Stomach (tissue), 9 donors: ENCODE measurements around the gene DGAT2. TPM values are rescaled to one million over a fixed set of nuclear protein-coding genes. Genes with fewer than 3 reads are reported as not detected.

ENCODE experiments used
- DNase-seq, 2 donors: peaks; one replicate each; pipeline versions ENCODE4 v3.0.0 to v3.0.0-alpha.2; 2013 to 2019
- H3K27ac ChIP-seq, 5 donors: fragments of 200-600 bp in 4 of 5; sonication (generic) in 4 of 5; one replicate each; pipeline ENCODE4 v1.5.1; 2013 to 2019; ENCODE audit warnings: mild to moderate bottlenecking in 1 of 5, moderate library complexity in 1 of 5
- H3K27me3 ChIP-seq, 3 donors: fragments of 200-600 bp; sonication (generic); one replicate each; pipeline ENCODE4 v1.5.1; 2017 to 2019; ENCODE audit warnings: mixed run types in 1 of 3
- H3K36me3 ChIP-seq, 4 donors: fragments of 200-600 bp; sonication (generic); 1 replicate in 3 of 4; 2 replicates in 1 of 4; pipeline ENCODE4 v1.5.1; 2016 to 2019
- H3K4me1 ChIP-seq, 4 donors: fragments of 200-600 bp; sonication (generic); one replicate each; pipeline ENCODE4 v1.5.1; 2016 to 2019
- H3K4me3 ChIP-seq, 4 donors: fragments of 200-600 bp; sonication (generic) in 3 of 4; one replicate each; pipeline ENCODE4 v1.5.1; 2016 to 2019; ENCODE audit warnings: mild to moderate bottlenecking in 1 of 4
- H3K9me3 ChIP-seq, 4 donors: fragments of 200-600 bp; sonication (generic); one replicate each; pipeline ENCODE4 v1.5.1; 2016 to 2019
- EP300 ChIP-seq: sonication (generic); formaldehyde crosslinking; IDR thresholded peaks from one replicate; pipeline ENCODE4 v1.6.1; 2017; ENCODE audit warnings: antibody characterized with exemption
- POLR2A ChIP-seq, 4 donors: fragments of 450-650 bp; IDR thresholded peaks; one replicate each; pipeline ENCODE4 v1.6.1; 2016; ENCODE audit warnings: antibody characterized with exemption in 4 of 4, control low read depth in 2 of 4, mild to moderate bottlenecking in 1 of 4, moderate library complexity in 1 of 4
- POLR2AphosphoS5 ChIP-seq, 3 donors: sonication (generic); formaldehyde crosslinking; IDR thresholded peaks; one replicate each; pipeline ENCODE4 v1.6.1; 2016; ENCODE audit warnings: antibody characterized with exemption in 3 of 3
- WGBS, 5 donors: extraction: QIAGEN DNeasy Blood & Tissue Kit in 3 of 5; methylation state at CpG; one replicate each; pipeline versions ENCODE4 v1.1.5 to v1.1.7; 2013 to 2018; 5-methylcytosine and 5-hydroxymethylcytosine counted together
- intact Hi-C: fragments of 100-400 bp; cut with DNase I; formaldehyde crosslinking; loops from one replicate; pipeline ENCODE4 v1.15.1; 2023; ENCODE audit warnings: low total_unique reads
- polyA plus RNA-seq, 3 donors: library from polyadenylated mRNA; stranded (reverse); fragments of 200-250 nt; gene quantifications; one replicate each; pipeline ENCODE4 v1.2.3, GENCODE V29; 2013
- total RNA-seq, 5 donors: library from RNA; depleted of rRNA; stranded (reverse); fragments of >200 nt; gene quantifications; one replicate each; pipeline versions ENCODE4 v1.1.0 to v1.2.3, GENCODE V29; 2014 to 2016
- TF ChIP-seq, protein P1 (sequence below), 7 experiments: fragments of 450-650 bp in 4 of 7; fragments of 200-600 bp in 3 of 7; sonication (generic) in 3 of 7; IDR thresholded peaks; one replicate each; pipeline ENCODE4 v1.5.1; 2016 to 2019; ENCODE audit warnings: antibody characterized with exemption in 7 of 7, control low read depth in 2 of 7, mild to moderate bottlenecking in 1 of 7
- donor health status: healthy with polysubstance abuse.
- donor health status: Bipolar disorder and iron deficiency.
- donor health status: healthy.

DGAT2 gene
- total and polyA plus RNA-seq, 8 donors, result 0.45 to 16.1 (median 3.7) TPM; not detected in 2

- Histone ChIP-seq H3K27me3 (no peaks in the 10 kb centered on the region), H3K27ac (no peak overlapping the region), H3K4me3 (no peak overlapping the region), H3K36me3 (peaks cover 0 to 5% (median 0%) of the 10 kb centered on the region in 4 donors), H3K4me1 (peaks cover 29 to 94% (median 69%) of the 10 kb centered on the region in 4 donors), H3K9me3 (no peaks in the 10 kb centered on the region)
- intact Hi-C loops, result no loop called here
- TF ChIP-seq POLR2AphosphoS5 (IDR thresholded peaks at IDR 0.05), result no peak
- TF ChIP-seq, protein P1, sequence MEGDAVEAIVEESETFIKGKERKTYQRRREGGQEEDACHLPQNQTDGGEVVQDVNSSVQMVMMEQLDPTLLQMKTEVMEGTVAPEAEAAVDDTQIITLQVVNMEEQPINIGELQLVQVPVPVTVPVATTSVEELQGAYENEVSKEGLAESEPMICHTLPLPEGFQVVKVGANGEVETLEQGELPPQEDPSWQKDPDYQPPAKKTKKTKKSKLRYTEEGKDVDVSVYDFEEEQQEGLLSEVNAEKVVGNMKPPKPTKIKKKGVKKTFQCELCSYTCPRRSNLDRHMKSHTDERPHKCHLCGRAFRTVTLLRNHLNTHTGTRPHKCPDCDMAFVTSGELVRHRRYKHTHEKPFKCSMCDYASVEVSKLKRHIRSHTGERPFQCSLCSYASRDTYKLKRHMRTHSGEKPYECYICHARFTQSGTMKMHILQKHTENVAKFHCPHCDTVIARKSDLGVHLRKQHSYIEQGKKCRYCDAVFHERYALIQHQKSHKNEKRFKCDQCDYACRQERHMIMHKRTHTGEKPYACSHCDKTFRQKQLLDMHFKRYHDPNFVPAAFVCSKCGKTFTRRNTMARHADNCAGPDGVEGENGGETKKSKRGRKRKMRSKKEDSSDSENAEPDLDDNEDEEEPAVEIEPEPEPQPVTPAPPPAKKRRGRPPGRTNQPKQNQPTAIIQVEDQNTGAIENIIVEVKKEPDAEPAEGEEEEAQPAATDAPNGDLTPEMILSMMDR (IDR thresholded peaks at IDR 0.05), result no peak
- no peak for TF ChIP-seq POLR2A (IDR thresholded peaks at IDR 0.05)
- TF ChIP-seq EP300, result no peak
- no peak for DNase-seq
- 73 to 95% (median 93%) methylated on average over 5 of the region's 5 CpGs for WGBS, 5 donors
These were observed 52.6 kb downstream of the DGAT2 start for GRCh38 chr11:75821202-75821601.

DNA sequence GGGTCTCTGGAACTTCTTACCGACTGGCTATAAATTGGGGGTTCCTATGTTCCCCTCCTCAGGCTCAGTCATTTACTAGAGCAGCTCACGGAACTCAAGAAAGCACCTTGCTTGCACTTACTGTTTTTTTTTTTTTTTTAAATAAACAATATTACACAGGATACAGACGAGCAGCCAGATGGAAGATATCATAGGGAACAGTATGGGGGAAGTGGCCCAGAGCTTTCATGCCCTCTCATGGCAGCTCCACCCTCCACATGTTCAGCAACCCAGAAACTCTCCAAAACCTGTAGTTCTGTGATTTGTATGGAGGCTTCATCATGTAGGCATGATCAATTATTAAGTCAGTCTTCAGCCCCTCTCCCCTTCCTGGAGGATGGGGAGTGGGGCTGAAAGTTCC, 54.0 kb downstream of the DGAT2 start:
- no peak for DNase-seq
- H3K27ac ChIP-seq, result peak overlapping the region in 2 of 5 donors; percentile 30 to 83
- H3K9me3 ChIP-seq, result no peaks in the 10 kb centered on the region
- 45 to 65% (median 51%) methylated on average over 3 of the region's 3 CpGs for WGBS, 5 donors
- intact Hi-C loops, result no loop called here
- no peak overlapping the region for H3K4me3 ChIP-seq
- peaks cover 17 to 94% (median 66%) of the 10 kb centered on the region in 4 donors for H3K4me1 ChIP-seq
- no peaks in the 10 kb centered on the region for H3K27me3 ChIP-seq
- TF ChIP-seq, protein P1 (IDR thresholded peaks at IDR 0.05), result no peak
- TF ChIP-seq POLR2A (IDR thresholded peaks at IDR 0.05) (no peak), EP300 (no peak), POLR2AphosphoS5 (IDR thresholded peaks at IDR 0.05) (no peak)
- peaks cover 0 to 5% (median 0%) of the 10 kb centered on the region in 4 donors for H3K36me3 ChIP-seq

DNA sequence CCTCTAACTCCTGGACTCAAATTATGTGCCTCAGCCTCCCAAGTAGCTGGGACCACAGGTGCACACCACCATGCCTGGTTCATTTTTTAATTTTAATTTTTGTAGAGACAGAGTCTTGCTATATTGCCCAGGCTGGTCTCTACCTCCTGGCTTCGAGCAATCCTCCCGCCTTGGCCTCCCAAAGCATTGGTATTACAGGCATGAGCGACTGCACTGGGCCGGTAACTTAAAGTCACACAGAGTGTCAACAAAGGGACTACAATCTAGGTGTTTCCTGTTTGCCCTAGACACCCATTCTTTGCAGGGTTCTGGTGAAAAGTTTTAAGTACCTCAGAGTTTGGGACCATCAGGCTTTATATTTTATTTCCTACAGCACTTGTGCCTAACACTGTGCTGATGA, 54.8 kb downstream of the DGAT2 start:
- TF ChIP-seq POLR2AphosphoS5 (IDR thresholded peaks at IDR 0.05) (no peak), POLR2A (IDR thresholded peaks at IDR 0.05) (no peak), EP300 (no peak)
- Histone ChIP-seq H3K9me3 (no peaks in the 10 kb centered on the region), H3K4me3 (no peak overlapping the region), H3K27ac (peak overlapping the region in 3 of 5 donors; percentile 30 to 83 (median 74)), H3K27me3 (no peaks in the 10 kb centered on the region), H3K36me3 (peaks cover 0 to 5% (median 0%) of the 10 kb centered on the region in 4 donors), H3K4me1 (peaks cover 17 to 95% (median 65%) of the 10 kb centered on the region in 4 donors)
- DNase-seq, result no peak
- intact Hi-C loops, result no loop called here
- WGBS, 5 donors, result 57 to 69% (median 58%) methylated on average over 4 of the region's 4 CpGs

DNA sequence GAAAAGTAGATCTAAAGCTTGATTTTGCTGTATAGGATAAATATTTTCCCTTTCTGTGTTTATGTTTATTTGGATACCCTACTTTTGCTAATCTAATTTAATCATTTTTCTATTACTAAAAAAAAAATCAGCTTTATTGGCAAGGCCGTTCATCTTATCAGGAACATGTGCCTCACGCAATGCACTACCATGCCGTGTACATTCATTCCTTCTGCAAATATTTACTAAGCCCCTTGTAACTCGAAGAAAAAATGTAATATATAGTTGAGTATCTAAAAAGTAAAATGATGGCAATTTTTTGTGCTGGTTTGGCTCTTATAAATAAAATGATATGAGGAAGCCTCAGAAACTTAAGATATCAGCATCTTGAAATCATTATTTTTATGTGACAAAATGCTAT, 55.4 kb downstream of the DGAT2 start:
- peaks cover 17 to 93% (median 63%) of the 10 kb centered on the region in 4 donors for H3K4me1 ChIP-seq
- peaks cover 0 to 5% (median 0%) of the 10 kb centered on the region in 4 donors for H3K36me3 ChIP-seq
- intact Hi-C loops, result no loop called here
- peak overlapping the region in 3 of 5 donors; percentile 30 to 83 (median 74) for H3K27ac ChIP-seq
- no peak for DNase-seq
- no peak overlapping the region for H3K4me3 ChIP-seq
- 21 to 36% (median 31%) methylated on average over 4 of the region's 4 CpGs for WGBS, 5 donors
- H3K27me3 ChIP-seq, result no peaks in the 10 kb centered on the region
- TF ChIP-seq POLR2AphosphoS5 (IDR thresholded peaks at IDR 0.05), result no peak
- TF ChIP-seq EP300, result no peak
- no peak for TF ChIP-seq POLR2A (IDR thresholded peaks at IDR 0.05)
- TF ChIP-seq, protein P1 (IDR thresholded peaks at IDR 0.05), result no peak
- no peaks in the 10 kb centered on the region for H3K9me3 ChIP-seq
